ENCODE data around the gene NFAM1. TPM values are rescaled to one million over a fixed set of nuclear protein-coding genes. Genes with fewer than 3 reads are reported as not detected.

The NFAM1 gene
- total and polyA plus RNA-seq, 4 donors = 0.36 to 3.8 (median 2.6) TPM

DNA sequence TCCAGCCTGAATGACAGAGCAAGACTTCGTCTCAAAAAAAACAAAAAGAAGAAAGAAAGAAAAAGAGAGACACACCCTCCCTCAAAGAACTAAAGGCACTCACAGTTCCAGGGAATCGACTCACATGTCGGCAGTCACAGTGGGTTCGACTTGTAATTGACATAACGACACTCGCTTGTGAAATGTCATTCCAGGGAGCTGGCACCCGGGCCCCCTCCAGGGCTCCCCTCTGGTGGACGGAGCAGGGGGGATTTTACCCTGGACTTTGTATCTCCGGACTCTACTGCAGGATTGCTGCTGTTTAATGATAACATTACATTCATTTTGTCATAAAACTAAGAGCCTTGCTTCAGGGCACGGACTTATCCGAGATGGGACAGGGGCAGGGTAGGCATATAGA lies 18.2 kb downstream of the NFAM1 start:
- Histone ChIP-seq H3K27me3 (ENCODE audit: control insufficient read depth in 4 of 4, insufficient read depth in 4 of 4, low read length in 3 of 4) (no peaks in the 10 kb centered on the region), H3K4me3 (ENCODE audit: low read depth in 1 of 3, low read length in 3 of 3) (no peak overlapping the region), H3K9me3 (ENCODE audit: control insufficient read depth in 4 of 4, low read length in 3 of 4) (no peaks in the 10 kb centered on the region), H3K9ac (ENCODE audit: low read depth in 1 of 2, low read length in 2 of 2) (no peak overlapping the region), H3K27ac (ENCODE audit: low read depth in 1 of 2, low read length in 2 of 2) (no peak overlapping the region), H3K36me3 (ENCODE audit: control insufficient read depth in 4 of 4, insufficient read depth in 3 of 4, low read depth in 1 of 4, low read length in 3 of 4) (no peaks in the 10 kb centered on the region), H3K4me1 (ENCODE audit: control insufficient read depth in 4 of 4, insufficient read depth in 4 of 4, low read length in 3 of 4) (no peaks in the 10 kb centered on the region)
- 84% methylated on average over 11 of the region's 11 CpGs for WGBS
- no peak for DNase-seq (ENCODE audit: low spot score)
- TF ChIP-seq HNF4A (conservative IDR thresholded peaks at IDR 0.05) = no peak
- TF ChIP-seq, protein P1, sequence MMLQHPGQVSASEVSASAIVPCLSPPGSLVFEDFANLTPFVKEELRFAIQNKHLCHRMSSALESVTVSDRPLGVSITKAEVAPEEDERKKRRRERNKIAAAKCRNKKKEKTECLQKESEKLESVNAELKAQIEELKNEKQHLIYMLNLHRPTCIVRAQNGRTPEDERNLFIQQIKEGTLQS (IDR thresholded peaks at IDR 0.05) = no peak
- TF ChIP-seq, protein P2, sequence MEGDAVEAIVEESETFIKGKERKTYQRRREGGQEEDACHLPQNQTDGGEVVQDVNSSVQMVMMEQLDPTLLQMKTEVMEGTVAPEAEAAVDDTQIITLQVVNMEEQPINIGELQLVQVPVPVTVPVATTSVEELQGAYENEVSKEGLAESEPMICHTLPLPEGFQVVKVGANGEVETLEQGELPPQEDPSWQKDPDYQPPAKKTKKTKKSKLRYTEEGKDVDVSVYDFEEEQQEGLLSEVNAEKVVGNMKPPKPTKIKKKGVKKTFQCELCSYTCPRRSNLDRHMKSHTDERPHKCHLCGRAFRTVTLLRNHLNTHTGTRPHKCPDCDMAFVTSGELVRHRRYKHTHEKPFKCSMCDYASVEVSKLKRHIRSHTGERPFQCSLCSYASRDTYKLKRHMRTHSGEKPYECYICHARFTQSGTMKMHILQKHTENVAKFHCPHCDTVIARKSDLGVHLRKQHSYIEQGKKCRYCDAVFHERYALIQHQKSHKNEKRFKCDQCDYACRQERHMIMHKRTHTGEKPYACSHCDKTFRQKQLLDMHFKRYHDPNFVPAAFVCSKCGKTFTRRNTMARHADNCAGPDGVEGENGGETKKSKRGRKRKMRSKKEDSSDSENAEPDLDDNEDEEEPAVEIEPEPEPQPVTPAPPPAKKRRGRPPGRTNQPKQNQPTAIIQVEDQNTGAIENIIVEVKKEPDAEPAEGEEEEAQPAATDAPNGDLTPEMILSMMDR (IDR thresholded peaks at IDR 0.05; ENCODE audit: low read depth, low read length, missing input control) = no peak

DNA sequence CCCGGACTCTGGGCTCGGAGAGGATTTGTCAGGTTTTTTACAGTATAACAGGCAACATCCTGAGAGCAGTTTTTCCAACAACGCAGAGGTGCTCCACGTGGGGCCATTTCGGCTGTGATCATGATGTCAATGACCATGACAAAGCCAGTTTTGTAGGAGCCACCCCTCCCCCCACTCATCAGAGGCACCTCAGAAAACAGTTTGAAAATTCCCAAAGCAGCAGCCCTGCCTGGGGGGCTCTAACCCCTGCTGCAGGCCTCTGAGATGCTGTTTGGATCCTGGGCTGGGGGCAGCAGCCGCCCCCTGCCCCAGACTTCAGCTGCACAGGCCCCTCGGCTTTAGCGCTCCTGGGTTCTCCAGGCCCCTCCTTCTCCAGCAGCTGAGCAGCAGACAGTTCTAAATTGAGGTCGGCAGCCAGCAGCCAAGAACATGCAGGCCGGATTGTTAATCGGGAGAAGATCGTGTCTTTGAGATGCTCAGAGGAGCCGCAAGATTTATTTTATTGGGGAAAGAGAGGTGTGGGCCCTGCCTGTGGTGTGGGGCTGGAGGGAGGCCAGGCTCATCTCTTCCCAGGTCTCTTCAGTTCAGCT lies 19.4 kb downstream of the NFAM1 start:
- H3K27ac ChIP-seq (ENCODE audit: low read depth in 1 of 2, low read length in 2 of 2) = no peak overlapping the region
- no peaks in the 10 kb centered on the region for H3K4me1 ChIP-seq (ENCODE audit: control insufficient read depth in 4 of 4, insufficient read depth in 4 of 4, low read length in 3 of 4)
- no peaks in the 10 kb centered on the region for H3K36me3 ChIP-seq (ENCODE audit: control insufficient read depth in 4 of 4, insufficient read depth in 3 of 4, low read depth in 1 of 4, low read length in 3 of 4)
- DNase-seq (ENCODE audit: low spot score) = no peak
- H3K9ac ChIP-seq (ENCODE audit: low read depth in 1 of 2, low read length in 2 of 2) = no peak overlapping the region
- 86% methylated on average over 13 of the region's 13 CpGs for WGBS
- H3K4me3 ChIP-seq (ENCODE audit: low read depth in 1 of 3, low read length in 3 of 3) = no peak overlapping the region
- no peaks in the 10 kb centered on the region for H3K27me3 ChIP-seq (ENCODE audit: control insufficient read depth in 4 of 4, insufficient read depth in 4 of 4, low read length in 3 of 4)
- TF ChIP-seq, protein P1 (IDR thresholded peaks at IDR 0.05) = no peak
- TF ChIP-seq HNF4G (IDR thresholded peaks at IDR 0.05) (no peak), RXRA (IDR thresholded peaks at IDR 0.05) (no peak), NR2F2 (IDR thresholded peaks at IDR 0.05) (no peak), HNF4A (conservative IDR thresholded peaks at IDR 0.05) (no peak), RAD21 (IDR thresholded peaks at IDR 0.05) (no peak), TAF1 (conservative IDR thresholded peaks at IDR 0.05) (no peak)
- H3K9me3 ChIP-seq (ENCODE audit: control insufficient read depth in 4 of 4, low read length in 3 of 4) = no peaks in the 10 kb centered on the region

DNA sequence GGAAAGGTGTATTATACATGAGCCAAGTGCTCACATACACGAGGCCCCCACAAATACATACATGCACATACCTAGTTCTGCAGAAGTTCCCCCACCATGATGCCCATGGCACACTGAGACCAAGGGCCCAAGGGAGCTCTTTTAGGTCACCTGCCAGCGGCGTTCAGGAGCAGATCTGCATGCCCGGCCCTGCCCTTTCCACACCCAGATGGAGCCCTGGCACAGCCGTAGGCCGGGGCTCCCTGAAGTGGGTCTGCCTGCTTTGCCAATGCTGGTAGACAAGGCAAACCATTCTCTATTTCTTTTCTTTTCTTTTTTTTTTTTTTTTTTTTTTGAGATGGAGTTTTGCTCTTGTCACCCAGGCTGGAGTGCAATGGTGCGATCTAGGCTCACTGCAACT lies 21.5 kb downstream of the NFAM1 start:
- Histone ChIP-seq H3K4me1 (ENCODE audit: control insufficient read depth in 4 of 4, insufficient read depth in 4 of 4, low read length in 3 of 4) (no peaks in the 10 kb centered on the region), H3K9me3 (ENCODE audit: control insufficient read depth in 4 of 4, low read length in 3 of 4) (no peaks in the 10 kb centered on the region), H3K9ac (ENCODE audit: low read depth in 1 of 2, low read length in 2 of 2) (no peak overlapping the region), H3K27ac (ENCODE audit: low read depth in 1 of 2, low read length in 2 of 2) (no peak overlapping the region), H3K4me3 (ENCODE audit: low read depth in 1 of 3, low read length in 3 of 3) (no peak overlapping the region), H3K27me3 (ENCODE audit: control insufficient read depth in 4 of 4, insufficient read depth in 4 of 4, low read length in 3 of 4) (no peaks in the 10 kb centered on the region), H3K36me3 (ENCODE audit: control insufficient read depth in 4 of 4, insufficient read depth in 3 of 4, low read depth in 1 of 4, low read length in 3 of 4) (no peaks in the 10 kb centered on the region)
- TF ChIP-seq YY1 (IDR thresholded peaks at IDR 0.05) (no peak), EGR1 (IDR thresholded peaks at IDR 0.05; ENCODE audit: low read depth in 2 of 2) (no peak), GABPA (IDR thresholded peaks at IDR 0.05 in 1 of 2, conservative IDR thresholded peaks at IDR 0.05 in 1 of 2) (no peak), FOXA2 (IDR thresholded peaks at IDR 0.05) (no peak), HNF4G (IDR thresholded peaks at IDR 0.05) (no peak), TAF1 (conservative IDR thresholded peaks at IDR 0.05) (no peak), FOXA1 (IDR thresholded peaks at IDR 0.05) (no peak), RAD21 (IDR thresholded peaks at IDR 0.05) (no peak)
- TF ChIP-seq, protein P3, sequence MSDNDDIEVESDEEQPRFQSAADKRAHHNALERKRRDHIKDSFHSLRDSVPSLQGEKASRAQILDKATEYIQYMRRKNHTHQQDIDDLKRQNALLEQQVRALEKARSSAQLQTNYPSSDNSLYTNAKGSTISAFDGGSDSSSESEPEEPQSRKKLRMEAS (IDR thresholded peaks at IDR 0.05) = no peak
- TF ChIP-seq, protein P4, sequence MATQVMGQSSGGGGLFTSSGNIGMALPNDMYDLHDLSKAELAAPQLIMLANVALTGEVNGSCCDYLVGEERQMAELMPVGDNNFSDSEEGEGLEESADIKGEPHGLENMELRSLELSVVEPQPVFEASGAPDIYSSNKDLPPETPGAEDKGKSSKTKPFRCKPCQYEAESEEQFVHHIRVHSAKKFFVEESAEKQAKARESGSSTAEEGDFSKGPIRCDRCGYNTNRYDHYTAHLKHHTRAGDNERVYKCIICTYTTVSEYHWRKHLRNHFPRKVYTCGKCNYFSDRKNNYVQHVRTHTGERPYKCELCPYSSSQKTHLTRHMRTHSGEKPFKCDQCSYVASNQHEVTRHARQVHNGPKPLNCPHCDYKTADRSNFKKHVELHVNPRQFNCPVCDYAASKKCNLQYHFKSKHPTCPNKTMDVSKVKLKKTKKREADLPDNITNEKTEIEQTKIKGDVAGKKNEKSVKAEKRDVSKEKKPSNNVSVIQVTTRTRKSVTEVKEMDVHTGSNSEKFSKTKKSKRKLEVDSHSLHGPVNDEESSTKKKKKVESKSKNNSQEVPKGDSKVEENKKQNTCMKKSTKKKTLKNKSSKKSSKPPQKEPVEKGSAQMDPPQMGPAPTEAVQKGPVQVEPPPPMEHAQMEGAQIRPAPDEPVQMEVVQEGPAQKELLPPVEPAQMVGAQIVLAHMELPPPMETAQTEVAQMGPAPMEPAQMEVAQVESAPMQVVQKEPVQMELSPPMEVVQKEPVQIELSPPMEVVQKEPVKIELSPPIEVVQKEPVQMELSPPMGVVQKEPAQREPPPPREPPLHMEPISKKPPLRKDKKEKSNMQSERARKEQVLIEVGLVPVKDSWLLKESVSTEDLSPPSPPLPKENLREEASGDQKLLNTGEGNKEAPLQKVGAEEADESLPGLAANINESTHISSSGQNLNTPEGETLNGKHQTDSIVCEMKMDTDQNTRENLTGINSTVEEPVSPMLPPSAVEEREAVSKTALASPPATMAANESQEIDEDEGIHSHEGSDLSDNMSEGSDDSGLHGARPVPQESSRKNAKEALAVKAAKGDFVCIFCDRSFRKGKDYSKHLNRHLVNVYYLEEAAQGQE (IDR thresholded peaks at IDR 0.05) = no peak
- TF ChIP-seq, protein P5, sequence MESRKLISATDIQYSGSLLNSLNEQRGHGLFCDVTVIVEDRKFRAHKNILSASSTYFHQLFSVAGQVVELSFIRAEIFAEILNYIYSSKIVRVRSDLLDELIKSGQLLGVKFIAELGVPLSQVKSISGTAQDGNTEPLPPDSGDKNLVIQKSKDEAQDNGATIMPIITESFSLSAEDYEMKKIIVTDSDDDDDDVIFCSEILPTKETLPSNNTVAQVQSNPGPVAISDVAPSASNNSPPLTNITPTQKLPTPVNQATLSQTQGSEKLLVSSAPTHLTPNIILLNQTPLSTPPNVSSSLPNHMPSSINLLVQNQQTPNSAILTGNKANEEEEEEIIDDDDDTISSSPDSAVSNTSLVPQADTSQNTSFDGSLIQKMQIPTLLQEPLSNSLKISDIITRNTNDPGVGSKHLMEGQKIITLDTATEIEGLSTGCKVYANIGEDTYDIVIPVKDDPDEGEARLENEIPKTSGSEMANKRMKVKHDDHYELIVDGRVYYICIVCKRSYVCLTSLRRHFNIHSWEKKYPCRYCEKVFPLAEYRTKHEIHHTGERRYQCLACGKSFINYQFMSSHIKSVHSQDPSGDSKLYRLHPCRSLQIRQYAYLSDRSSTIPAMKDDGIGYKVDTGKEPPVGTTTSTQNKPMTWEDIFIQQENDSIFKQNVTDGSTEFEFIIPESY (IDR thresholded peaks at IDR 0.05) = no peak
- TF ChIP-seq, protein P1 (IDR thresholded peaks at IDR 0.05) = no peak
- TF ChIP-seq, protein P2 (IDR thresholded peaks at IDR 0.05; ENCODE audit: low read depth, low read length, missing input control) = no peak
- no peak for DNase-seq (ENCODE audit: low spot score)
- 96% methylated on average over 7 of the region's 7 CpGs for WGBS

All from liver (tissue), 9 donors.